ENCODE results near the gene C1orf210. TPM values are rescaled to one million over a fixed set of nuclear protein-coding genes. Genes with fewer than 3 reads are reported as not detected.

C1orf210 gene
- polyA plus RNA-seq, 1 experiment = not detected

DNA sequence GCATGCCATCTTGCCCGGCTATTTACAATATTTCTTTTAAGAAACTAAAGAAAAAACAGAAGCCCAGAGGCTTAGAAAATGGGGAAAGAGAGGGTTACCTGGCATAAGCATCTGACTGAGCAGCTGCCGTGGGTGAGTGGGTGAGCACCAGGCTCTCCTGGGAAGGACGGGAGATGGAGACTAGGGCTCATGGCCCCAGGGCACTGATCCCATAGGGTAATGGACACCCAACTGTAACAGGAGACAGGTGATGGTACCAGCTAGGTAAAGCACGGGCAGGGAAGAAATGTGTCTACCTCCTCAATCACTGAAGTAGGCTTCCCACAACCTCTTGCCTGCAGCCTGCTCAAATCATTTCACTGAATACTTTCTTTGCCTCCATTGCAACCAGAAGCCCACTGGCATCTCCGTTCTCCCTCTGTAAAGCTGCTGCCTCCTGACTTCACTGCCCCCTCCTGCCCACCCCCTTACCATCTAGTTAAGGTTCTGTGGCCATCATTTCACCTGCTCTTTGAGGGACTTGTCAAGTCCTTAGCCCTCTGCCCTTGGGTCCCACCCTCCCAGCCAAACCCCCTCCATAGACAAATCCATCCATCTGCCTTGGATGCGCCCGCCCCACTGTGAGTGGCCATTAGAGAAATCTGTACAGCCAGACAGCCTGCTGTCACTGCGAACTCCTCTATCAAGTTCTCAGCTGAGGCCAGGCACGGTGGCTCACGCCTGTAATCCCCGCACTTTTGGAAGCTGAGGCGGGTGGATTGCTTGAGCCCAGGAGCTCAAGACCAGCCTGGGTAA is 9.4 kb downstream of the C1orf210 start:
- Histone ChIP-seq H3K27ac (ENCODE audit: low read depth, low read length) (no peak overlapping the region), H3K27me3 (ENCODE audit: control insufficient read depth, insufficient read depth, low read length) (peaks cover 14% of the 10 kb centered on the region), H3K9me3 (ENCODE audit: control insufficient read depth, insufficient read depth, low read length) (no peaks in the 10 kb centered on the region; the same call in 1 of the 2 replicates), H3K4me3 (ENCODE audit: low read depth, low read length) (no peak overlapping the region)
- POLR2A ChIA-PET = no interaction called here
- CTCF ChIA-PET = no interaction called here
- TF ChIP-seq, protein P1, sequence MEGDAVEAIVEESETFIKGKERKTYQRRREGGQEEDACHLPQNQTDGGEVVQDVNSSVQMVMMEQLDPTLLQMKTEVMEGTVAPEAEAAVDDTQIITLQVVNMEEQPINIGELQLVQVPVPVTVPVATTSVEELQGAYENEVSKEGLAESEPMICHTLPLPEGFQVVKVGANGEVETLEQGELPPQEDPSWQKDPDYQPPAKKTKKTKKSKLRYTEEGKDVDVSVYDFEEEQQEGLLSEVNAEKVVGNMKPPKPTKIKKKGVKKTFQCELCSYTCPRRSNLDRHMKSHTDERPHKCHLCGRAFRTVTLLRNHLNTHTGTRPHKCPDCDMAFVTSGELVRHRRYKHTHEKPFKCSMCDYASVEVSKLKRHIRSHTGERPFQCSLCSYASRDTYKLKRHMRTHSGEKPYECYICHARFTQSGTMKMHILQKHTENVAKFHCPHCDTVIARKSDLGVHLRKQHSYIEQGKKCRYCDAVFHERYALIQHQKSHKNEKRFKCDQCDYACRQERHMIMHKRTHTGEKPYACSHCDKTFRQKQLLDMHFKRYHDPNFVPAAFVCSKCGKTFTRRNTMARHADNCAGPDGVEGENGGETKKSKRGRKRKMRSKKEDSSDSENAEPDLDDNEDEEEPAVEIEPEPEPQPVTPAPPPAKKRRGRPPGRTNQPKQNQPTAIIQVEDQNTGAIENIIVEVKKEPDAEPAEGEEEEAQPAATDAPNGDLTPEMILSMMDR (IDR thresholded peaks at IDR 0.05; ENCODE audit: low read depth, low read length) = no peak
- DNase-seq (ENCODE audit: low read depth, low spot score) = no peak

DNA sequence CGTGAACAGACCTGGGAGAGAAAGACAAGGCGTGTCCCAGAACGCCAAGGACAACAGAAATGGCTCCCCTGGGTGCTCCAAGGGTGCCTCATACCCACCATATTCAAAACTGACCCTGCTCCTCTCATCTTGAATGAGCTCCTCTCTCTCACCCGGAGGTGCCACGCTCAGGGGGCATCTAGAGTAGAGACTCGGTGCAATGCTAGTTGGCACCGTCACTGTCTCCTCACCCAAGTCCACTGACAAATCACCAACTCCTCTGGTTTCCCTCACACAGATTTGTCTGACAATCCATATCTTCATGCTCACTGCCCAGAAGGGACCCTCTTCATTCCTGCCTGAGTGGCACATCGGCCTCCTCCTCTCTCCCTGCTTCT is 10.6 kb downstream of the C1orf210 start:
- Histone ChIP-seq H3K27ac (ENCODE audit: low read depth, low read length) (no peak overlapping the region), H3K27me3 (ENCODE audit: control insufficient read depth, insufficient read depth, low read length) (peaks cover 14% of the 10 kb centered on the region), H3K4me3 (ENCODE audit: low read depth, low read length) (no peak overlapping the region), H3K9me3 (ENCODE audit: control insufficient read depth, insufficient read depth, low read length) (no peaks in the 10 kb centered on the region; the same call in 1 of the 2 replicates)
- no peak for DNase-seq (ENCODE audit: low read depth, low spot score)
- POLR2A ChIA-PET = no interaction called here
- TF ChIP-seq, protein P1 (IDR thresholded peaks at IDR 0.05; ENCODE audit: low read depth, low read length) = no peak
- CTCF ChIA-PET = no interaction called here

DNA sequence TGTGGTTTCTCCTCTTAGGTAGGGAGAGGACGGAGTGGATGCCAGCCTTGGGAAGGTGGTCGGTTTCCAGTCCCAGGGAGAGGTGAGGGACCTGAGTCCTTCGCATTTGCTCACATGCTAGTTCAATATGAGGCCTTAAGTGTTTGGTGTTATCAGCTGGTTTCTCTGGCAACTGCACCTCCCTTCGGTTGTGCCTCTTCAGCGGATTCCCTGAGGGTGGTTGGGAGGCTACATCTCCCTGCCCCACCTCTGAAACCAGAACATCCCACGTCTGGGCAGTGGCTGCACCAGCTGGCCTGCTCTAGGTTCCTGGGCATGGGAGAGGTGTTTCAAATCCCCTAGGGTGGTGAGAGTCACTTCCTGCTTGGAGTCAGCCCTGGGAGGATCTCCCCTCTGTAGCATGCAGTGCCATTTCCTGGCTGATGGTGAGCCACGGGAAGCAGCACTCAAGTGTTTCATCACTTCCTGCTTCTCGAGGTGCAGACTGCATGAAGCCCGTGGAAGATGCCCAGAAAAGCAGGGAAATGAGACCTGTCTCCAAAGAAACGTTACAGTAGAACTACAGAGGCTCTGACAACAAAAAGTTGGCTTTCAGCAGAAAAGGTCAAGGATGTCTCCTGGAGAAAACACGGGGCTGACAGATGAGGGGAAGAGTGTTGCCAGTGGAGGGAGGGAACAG is 11.1 kb downstream of the C1orf210 start:
- CTCF ChIA-PET = no interaction called here

DNA sequence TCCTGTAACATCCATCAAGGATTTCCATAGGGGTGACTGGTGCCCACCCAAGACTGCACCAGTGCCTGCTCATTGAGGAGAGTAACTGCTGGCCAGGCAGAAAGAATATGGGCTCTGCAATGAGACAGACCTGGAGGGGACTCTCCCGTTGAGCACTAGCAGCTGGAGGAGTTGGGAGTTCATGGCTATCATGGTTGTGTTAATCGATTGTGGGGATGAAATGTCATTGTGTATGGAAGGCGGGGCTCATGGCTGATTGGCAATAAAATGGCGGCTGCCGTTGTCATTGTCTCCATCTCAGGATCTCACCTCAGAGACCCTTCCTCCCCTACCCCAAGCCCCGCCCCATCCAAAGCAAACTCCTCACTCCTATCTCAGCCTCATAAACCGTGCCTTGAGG is 11.7 kb downstream of the C1orf210 start:
- TF ChIP-seq, protein P1 (IDR thresholded peaks at IDR 0.05; ENCODE audit: low read depth, low read length) = no peak
- no peak for DNase-seq (ENCODE audit: low read depth, low spot score)
- H3K9me3 ChIP-seq (ENCODE audit: control insufficient read depth, insufficient read depth, low read length) = no peaks in the 10 kb centered on the region; the same call in 1 of the 2 replicates
- peaks cover 16% of the 10 kb centered on the region for H3K27me3 ChIP-seq (ENCODE audit: control insufficient read depth, insufficient read depth, low read length)
- ChIA-PET POLR2A (no interaction called here), CTCF (no interaction called here)
- H3K27ac ChIP-seq (ENCODE audit: low read depth, low read length) = no peak overlapping the region
- H3K4me3 ChIP-seq (ENCODE audit: low read depth, low read length) = no peak overlapping the region

More for the DNA sequence above, 11.1 kb downstream of the C1orf210 start:
- peaks cover 13% of the 10 kb centered on the region for H3K27me3 ChIP-seq (ENCODE audit: control insufficient read depth, insufficient read depth, low read length)
- no peak overlapping the region for H3K27ac ChIP-seq (ENCODE audit: low read depth, low read length)
- H3K9me3 ChIP-seq (ENCODE audit: control insufficient read depth, insufficient read depth, low read length) = no peaks in the 10 kb centered on the region; the same call in 1 of the 2 replicates
- no peak overlapping the region for H3K4me3 ChIP-seq (ENCODE audit: low read depth, low read length)
- TF ChIP-seq, protein P1 (IDR thresholded peaks at IDR 0.05; ENCODE audit: low read depth, low read length) = no peak
- DNase-seq (ENCODE audit: low read depth, low spot score) = no peak
- POLR2A ChIA-PET = no interaction called here

Data from AG04450 (cell line).